ENCODE data around the gene HHATL. TPM values are rescaled to one million over a fixed set of nuclear protein-coding genes. Genes with fewer than 3 reads are reported as not detected.

The HHATL gene
- total RNA-seq, 3 donors from 2014 or later, result 0.70 TPM; not detected in 2

DNA sequence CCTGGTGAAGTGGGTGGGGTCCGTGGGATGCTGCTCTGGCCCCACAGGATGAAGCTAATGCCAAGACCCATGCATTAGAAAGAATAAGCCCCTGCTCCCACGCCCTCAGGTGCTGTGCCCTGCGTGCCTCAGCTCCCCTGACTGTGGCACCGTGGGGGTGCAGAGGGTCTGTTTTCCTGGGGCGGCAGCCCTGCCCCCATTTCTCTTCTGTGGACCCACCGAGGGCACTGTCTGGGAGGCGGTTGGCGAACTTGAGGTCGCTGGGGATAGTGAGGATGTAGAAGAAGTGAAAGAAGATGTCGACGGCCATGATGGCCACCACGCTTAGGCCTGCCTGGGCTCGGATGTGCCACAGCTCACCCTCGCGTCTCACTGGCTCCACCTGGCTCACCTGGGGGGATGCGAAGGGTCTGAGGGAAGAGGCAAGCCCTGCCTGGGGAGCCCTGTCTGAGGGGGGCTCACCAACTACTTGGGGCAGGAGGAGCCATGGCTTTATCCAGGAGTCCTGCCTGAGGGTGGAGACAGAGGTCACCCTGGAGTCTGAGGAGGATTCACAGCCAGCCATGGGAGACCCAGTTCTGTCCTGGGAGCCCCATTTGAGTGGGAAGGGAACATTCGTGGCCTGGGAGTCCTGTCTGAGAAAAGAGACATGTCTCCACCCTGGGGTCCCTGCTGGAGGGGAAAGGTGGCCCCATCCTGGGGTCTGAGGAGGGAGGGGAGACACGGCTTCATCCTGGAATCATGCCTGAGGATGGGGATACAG is 5.1 kb downstream of the HHATL start:
- ATAC-seq (no peak), DNase-seq (no peak)
- TF ChIP-seq, protein P1, sequence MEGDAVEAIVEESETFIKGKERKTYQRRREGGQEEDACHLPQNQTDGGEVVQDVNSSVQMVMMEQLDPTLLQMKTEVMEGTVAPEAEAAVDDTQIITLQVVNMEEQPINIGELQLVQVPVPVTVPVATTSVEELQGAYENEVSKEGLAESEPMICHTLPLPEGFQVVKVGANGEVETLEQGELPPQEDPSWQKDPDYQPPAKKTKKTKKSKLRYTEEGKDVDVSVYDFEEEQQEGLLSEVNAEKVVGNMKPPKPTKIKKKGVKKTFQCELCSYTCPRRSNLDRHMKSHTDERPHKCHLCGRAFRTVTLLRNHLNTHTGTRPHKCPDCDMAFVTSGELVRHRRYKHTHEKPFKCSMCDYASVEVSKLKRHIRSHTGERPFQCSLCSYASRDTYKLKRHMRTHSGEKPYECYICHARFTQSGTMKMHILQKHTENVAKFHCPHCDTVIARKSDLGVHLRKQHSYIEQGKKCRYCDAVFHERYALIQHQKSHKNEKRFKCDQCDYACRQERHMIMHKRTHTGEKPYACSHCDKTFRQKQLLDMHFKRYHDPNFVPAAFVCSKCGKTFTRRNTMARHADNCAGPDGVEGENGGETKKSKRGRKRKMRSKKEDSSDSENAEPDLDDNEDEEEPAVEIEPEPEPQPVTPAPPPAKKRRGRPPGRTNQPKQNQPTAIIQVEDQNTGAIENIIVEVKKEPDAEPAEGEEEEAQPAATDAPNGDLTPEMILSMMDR (IDR thresholded peaks at IDR 0.05), result no peak
- no peaks in the 10 kb centered on the region for H3K36me3 ChIP-seq (ENCODE audit: low read depth)
- H3K4me3 ChIP-seq, result no peak overlapping the region
- no peaks in the 10 kb centered on the region for H3K9me3 ChIP-seq
- no peaks in the 10 kb centered on the region for H3K4me1 ChIP-seq (ENCODE audit: low read depth)
- intact Hi-C loops (cut with DNase I, micrococcal nuclease), result no loop called here

DNA sequence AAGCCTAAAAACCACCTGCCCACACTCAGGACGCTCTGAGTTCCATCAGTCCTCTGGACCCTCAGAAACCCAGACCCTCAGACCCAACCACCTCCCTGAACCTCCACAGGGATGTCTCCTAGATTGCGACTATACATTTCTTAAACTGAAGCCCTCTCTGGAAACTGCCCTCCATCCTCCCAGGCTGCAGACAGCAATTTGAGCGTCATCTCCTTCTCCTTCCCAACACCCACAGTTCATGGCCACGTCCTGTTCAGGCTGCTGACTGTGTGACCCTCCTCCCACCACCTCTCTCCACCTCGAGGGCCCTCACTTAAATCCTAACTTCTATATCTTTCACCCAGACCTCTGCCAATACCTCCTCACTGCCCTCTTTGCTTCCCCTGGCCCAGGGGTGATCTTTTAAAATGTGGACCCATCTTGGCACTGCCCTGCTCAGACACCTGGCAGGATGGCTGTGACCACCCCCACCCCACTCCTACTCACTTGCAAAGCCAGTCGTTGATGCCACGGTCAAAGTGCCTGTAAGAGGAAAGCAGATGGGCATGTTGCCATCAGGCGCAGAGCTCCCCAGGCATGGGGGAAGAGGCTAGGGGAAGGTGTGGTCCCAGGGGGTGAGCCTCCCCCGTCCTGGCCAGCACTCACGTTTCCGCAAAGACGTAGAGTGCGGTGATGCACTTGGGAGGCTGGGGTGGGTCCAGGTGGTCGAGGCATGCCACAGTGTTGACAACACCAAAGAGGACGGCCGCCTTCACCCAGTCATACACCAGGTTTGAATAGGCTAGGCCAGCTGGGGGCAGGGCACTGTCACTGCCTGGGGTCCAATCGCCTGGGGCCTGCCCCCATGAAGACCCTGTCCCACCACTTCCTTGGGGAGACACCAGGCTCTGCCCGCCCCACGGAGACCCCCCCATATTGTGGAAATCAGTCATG is 6.0 kb downstream of the HHATL start:
- DNase-seq (no peak), ATAC-seq (no peak)
- no peaks in the 10 kb centered on the region for H3K4me1 ChIP-seq (ENCODE audit: low read depth)
- TF ChIP-seq, protein P1 (IDR thresholded peaks at IDR 0.05), result no peak
- intact Hi-C loops (cut with DNase I, micrococcal nuclease), result no loop called here
- H3K9me3 ChIP-seq, result no peaks in the 10 kb centered on the region
- no peaks in the 10 kb centered on the region for H3K36me3 ChIP-seq (ENCODE audit: low read depth)
- H3K4me3 ChIP-seq, result no peak overlapping the region

DNA sequence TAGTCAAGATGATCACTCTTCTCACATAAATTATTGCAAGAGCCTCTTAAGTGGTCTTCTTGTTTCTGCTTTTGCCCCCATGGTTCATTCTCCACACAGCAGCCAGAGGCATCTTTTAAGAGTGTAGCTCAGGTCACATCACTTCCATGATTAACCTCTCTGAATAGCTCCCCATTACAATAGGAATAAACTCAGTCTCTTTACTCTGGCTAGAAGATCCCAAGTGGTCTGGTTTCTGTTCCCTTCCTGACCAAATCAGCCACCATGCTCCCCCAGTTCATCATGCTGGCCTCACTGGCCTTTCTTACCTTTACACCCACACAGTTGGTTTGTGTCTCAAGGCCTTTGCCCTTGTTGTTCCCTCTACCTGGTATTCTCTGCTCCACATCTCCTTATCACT is 8.2 kb downstream of the HHATL start:
- Histone ChIP-seq H3K36me3 (ENCODE audit: low read depth) (no peaks in the 10 kb centered on the region), H3K4me3 (no peak overlapping the region), H3K9me3 (no peaks in the 10 kb centered on the region), H3K4me1 (ENCODE audit: low read depth) (no peaks in the 10 kb centered on the region)
- TF ChIP-seq, protein P1 (IDR thresholded peaks at IDR 0.05), result no peak
- ATAC-seq (no peak), DNase-seq (no peak)
- intact Hi-C loops (cut with DNase I, micrococcal nuclease), result no loop called here

DNA sequence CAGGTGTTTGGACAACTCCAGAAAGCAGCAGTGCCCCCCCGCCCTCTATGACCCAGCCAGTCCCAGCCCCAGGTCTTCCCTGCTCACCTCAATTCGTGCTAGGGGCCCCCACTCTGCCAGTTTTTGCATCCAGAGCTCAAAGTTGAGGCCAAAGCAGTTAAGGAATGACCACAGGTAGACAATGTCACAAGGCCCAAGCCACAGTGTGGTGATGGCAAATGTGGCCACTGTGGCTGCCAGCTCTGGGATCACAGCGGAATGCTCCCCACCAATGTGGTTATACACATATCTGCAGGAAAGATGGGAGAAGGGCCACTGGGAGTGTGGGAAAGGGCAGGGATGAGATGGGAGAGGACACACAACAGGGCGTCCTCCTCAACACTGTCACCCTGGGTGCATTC is 9.1 kb downstream of the HHATL start:
- ATAC-seq, result no peak
- Histone ChIP-seq H3K4me1 (ENCODE audit: low read depth) (no peaks in the 10 kb centered on the region), H3K9me3 (no peaks in the 10 kb centered on the region), H3K36me3 (ENCODE audit: low read depth) (no peaks in the 10 kb centered on the region), H3K4me3 (no peak overlapping the region)
- no peak for DNase-seq
- intact Hi-C loops (cut with DNase I, micrococcal nuclease), result no loop called here
- TF ChIP-seq, protein P1 (IDR thresholded peaks at IDR 0.05), result no peak

DNA sequence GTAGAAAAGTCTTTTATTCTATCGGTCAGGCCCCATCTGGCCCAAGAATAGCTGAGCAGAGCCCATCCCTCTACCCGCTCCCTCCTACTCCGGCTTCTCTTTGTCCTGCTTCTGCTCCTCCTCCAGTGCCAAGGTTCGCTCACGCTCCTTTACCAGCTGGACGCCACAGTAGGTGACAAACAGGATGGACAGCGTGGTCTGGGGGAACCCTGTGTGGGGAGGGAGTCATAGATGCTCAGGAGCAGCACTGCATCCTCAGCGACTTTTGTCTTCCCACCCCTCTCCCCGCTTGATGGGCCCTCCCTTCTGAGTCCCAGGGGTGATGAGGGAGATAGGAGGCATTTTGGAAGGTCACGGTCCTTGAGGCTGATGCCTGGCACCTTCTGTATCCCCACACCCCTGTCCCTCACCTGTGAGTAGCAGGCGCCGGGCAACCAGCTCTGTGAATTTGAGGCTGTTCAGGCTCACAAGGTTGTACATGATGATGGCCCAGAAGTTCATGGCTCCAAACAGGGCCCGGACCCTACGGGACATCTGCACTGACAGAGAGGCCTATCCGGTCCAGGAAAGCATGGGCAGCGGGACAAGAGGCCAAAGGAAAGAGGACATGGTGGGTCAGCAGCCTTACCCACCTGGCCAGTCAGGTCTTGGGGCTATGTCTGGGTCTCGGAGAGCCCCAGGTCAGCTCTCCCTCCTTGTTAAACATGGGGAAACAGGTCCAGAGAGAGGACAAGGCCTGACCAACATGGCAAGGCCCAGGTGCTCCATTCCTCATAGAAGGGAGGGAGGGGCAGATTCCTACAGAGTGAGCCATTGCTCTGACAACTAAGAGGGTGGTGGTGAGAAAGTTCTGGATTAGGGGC is 9.7 kb downstream of the HHATL start:
- Histone ChIP-seq H3K9me3 (no peaks in the 10 kb centered on the region), H3K4me3 (no peak overlapping the region), H3K4me1 (ENCODE audit: low read depth) (no peaks in the 10 kb centered on the region), H3K36me3 (ENCODE audit: low read depth) (no peaks in the 10 kb centered on the region)
- TF ChIP-seq, protein P1 (IDR thresholded peaks at IDR 0.05), result no peak
- DNase-seq (no peak), ATAC-seq (no peak)
- intact Hi-C loops (cut with DNase I, micrococcal nuclease), result no loop called here

Data from mucosa of descending colon (tissue), 3 donors.